CD14-positive monocyte (primary cell): ENCODE results near the gene HMGXB4. TPM values are rescaled to one million over a fixed set of nuclear protein-coding genes. Genes with fewer than 3 reads are reported as not detected.

Experiments
- DNase-seq, 3 donors: peaks; one replicate each; pipeline ENCODE4 v3.0.0-alpha.2; 2011 to 2022
- H2AFZ ChIP-seq: 2 replicates; pipeline ENCODE4 v1.6.0; 2012; ENCODE audit warnings: mild to moderate bottlenecking, low read depth, low read length, inconsistent platforms; ENCODE audit not compliant: insufficient read depth, poor library complexity, severe bottlenecking
- H3K27ac ChIP-seq, 2 donors: 1 replicate in 1 of 2; 2 replicates in 1 of 2; pipeline ENCODE4 v1.5.1; 2012 to 2013; ENCODE audit warnings: low read length in 2 of 2, control low read depth in 1 of 2, inconsistent platforms in 1 of 2, low read depth in 1 of 2, mild to moderate bottlenecking in 1 of 2
- H3K27me3 ChIP-seq, 2 donors: one replicate each; pipeline versions ENCODE4 v1.6.0 to v1.6.1; 2011 to 2013; ENCODE audit warnings: low read length in 2 of 2; ENCODE audit not compliant: control insufficient read depth in 2 of 2, insufficient read depth in 2 of 2
- H3K36me3 ChIP-seq, 2 donors: replicated peaks in 1 of 2; 1 replicate in 1 of 2; 2 replicates in 1 of 2; pipeline versions ENCODE4 v1.5.1 to v1.6.1; 2012 to 2013; ENCODE audit warnings: low read length in 2 of 2, control low read depth in 1 of 2, inconsistent platforms in 1 of 2, mild to moderate bottlenecking in 1 of 2; ENCODE audit not compliant: insufficient read depth in 2 of 2, control insufficient read depth in 1 of 2
- H3K4me1 ChIP-seq, 2 donors: 1 replicate in 1 of 2; 2 replicates in 1 of 2; pipeline versions ENCODE4 v1.5.1 to v1.6.1; 2012 to 2013; ENCODE audit warnings: low read length in 2 of 2, control low read depth in 1 of 2, inconsistent platforms in 1 of 2, mild to moderate bottlenecking in 1 of 2, moderate library complexity in 1 of 2; ENCODE audit not compliant: insufficient read depth in 2 of 2, control insufficient read depth in 1 of 2
- H3K4me2 ChIP-seq: replicated peaks from 2 replicates; pipeline ENCODE3; 2012; ENCODE audit warnings: low read length, moderate library complexity, mild to moderate bottlenecking; ENCODE audit not compliant: poor library complexity, severe bottlenecking; ENCODE audit errors: extremely low read depth
- H3K4me3 ChIP-seq, 3 experiments: fragments of 200-600 bp in 1 of 3; sonication (generic) in 1 of 3; replicated peaks in 1 of 3; 1 replicate in 2 of 3; 2 replicates in 1 of 3; pipeline ENCODE4 v1.5.1; 2011 to 2013; ENCODE audit warnings: low read length in 3 of 3, mild to moderate bottlenecking in 3 of 3, control low read depth in 2 of 3, low read depth in 2 of 3, inconsistent platforms in 1 of 3, moderate library complexity in 1 of 3
- H3K79me2 ChIP-seq: 2 replicates; pipeline ENCODE4 v1.6.0; 2012; ENCODE audit warnings: mild to moderate bottlenecking, control low read depth, inconsistent platforms, low read length, moderate library complexity; ENCODE audit not compliant: insufficient read depth
- H3K9ac ChIP-seq: 2 replicates; pipeline ENCODE4 v1.6.0; 2017; ENCODE audit warnings: low read length, mild to moderate bottlenecking; ENCODE audit not compliant: insufficient read depth, poor library complexity, severe bottlenecking
- H3K9me3 ChIP-seq, 2 donors: replicated peaks in 1 of 2; 1 replicate in 1 of 2; 2 replicates in 1 of 2; pipeline versions ENCODE4 v1.5.1 to v1.6.1; 2012 to 2013; ENCODE audit warnings: low read length in 2 of 2, control low read depth in 1 of 2; ENCODE audit not compliant: control insufficient read depth in 1 of 2, insufficient read depth in 1 of 2
- H4K20me1 ChIP-seq: 2 replicates; pipeline ENCODE4 v1.6.0; 2012; ENCODE audit warnings: mild to moderate bottlenecking, low read length, control low read depth, moderate library complexity; ENCODE audit not compliant: insufficient read depth
- H3K27ac Mint-ChIP-seq, 7 donors: one replicate each; pipeline ENCODE4 v1.8.0; 2020; ENCODE audit warnings: mild to moderate bottlenecking in 7 of 7, mixed read lengths in 7 of 7, moderate library complexity in 6 of 7, inconsistent platforms in 2 of 7
- H3K27me3 Mint-ChIP-seq, 3 donors: one replicate each; pipeline ENCODE4 v1.8.0; 2021 to 2022; ENCODE audit warnings: low read depth in 3 of 3, mild to moderate bottlenecking in 3 of 3, mixed read lengths in 3 of 3, moderate library complexity in 3 of 3, inconsistent platforms in 1 of 3
- H3K36me3 Mint-ChIP-seq, 2 donors: one replicate each; pipeline ENCODE4 v1.8.0; 2020; ENCODE audit warnings: mixed read lengths in 2 of 2, inconsistent platforms in 1 of 2, mild to moderate bottlenecking in 1 of 2
- H3K4me1 Mint-ChIP-seq: one replicate; pipeline ENCODE4 v1.8.0; 2020; ENCODE audit warnings: mild to moderate bottlenecking, mixed read lengths
- H3K4me3 Mint-ChIP-seq, 2 donors: one replicate each; pipeline ENCODE4 v1.8.0; 2020; ENCODE audit warnings: mild to moderate bottlenecking in 2 of 2, mixed read lengths in 2 of 2, moderate library complexity in 1 of 2
- H3K9me3 Mint-ChIP-seq, 7 donors: one replicate each; pipeline ENCODE4 v1.8.0; 2020 to 2022; ENCODE audit warnings: mixed read lengths in 7 of 7, mild to moderate bottlenecking in 6 of 7, moderate library complexity in 6 of 7, inconsistent platforms in 2 of 7
- CTCF ChIP-seq: fragments of 200-600 bp; IDR thresholded peaks from one replicate; pipeline ENCODE4 v1.8.0; 2022; ENCODE audit warnings: antibody characterized with exemption, mild to moderate bottlenecking
- WGBS: methylation state at CpG from one replicate; pipeline ENCODE4 v1.1.5; 2013; ENCODE audit warnings: missing lambda C conversion rate; ENCODE audit not compliant: insufficient coverage; 5-methylcytosine and 5-hydroxymethylcytosine counted together
- intact Hi-C, 2 donors: fragments of 100-400 bp; cut with micrococcal nuclease; formaldehyde crosslinking; loops; one replicate each; pipeline versions ENCODE4 v1.15.0 to v1.15.1; 2023
- polyA plus RNA-seq, 3 donors: library from polyadenylated mRNA; depleted of rRNA in 1 of 3; unstranded in 2 of 3; stranded (reverse) in 1 of 3; fragments of 300-500 nt in 2 of 3; fragments of >200 nt in 1 of 3; fragmentation: Illumina TruSeq in 2 of 3; gene quantifications; 1 replicate in 2 of 3; 2 replicates in 1 of 3; pipeline ENCODE4 v1.2.3, GENCODE V29; 2012 to 2021

Gene HMGXB4
- polyA plus RNA-seq, 3 donors, result 6.3 to 11.4 (median 8.1) TPM

GRCh38 chr22:35342390-35342789 is 85.1 kb downstream of the HMGXB4 start:
- no peak overlapping the region for H3K4me2 ChIP-seq
- no peaks in the 10 kb centered on the region for H3K4me1 ChIP-seq
- no peak overlapping the region for H3K4me3 ChIP-seq
- WGBS, result 100% methylated on average over 4 of the region's 4 CpGs
- peaks cover 0 to 4% (median under 1%) of the 10 kb centered on the region in 3 donors for H3K27me3 Mint-ChIP-seq
- no peak for TF ChIP-seq CTCF
- no peaks in the 10 kb centered on the region for H3K9me3 Mint-ChIP-seq
- intact Hi-C loops, result loop anchor here in 1 of 2 donors (10.0 kb wide), 1 partner anchor 202 kb away; the partner anchor contains the start of gene RASD2
- no peaks in the 10 kb centered on the region for H3K4me1 Mint-ChIP-seq
- H3K27ac Mint-ChIP-seq, result no peak overlapping the region
- peaks cover 96 to 100% of the 10 kb centered on the region in 2 donors for H3K36me3 ChIP-seq
- no peak for DNase-seq
- no peaks in the 10 kb centered on the region for H3K79me2 ChIP-seq
- no peaks in the 10 kb centered on the region for H3K27me3 ChIP-seq
- no peak overlapping the region for H3K4me3 Mint-ChIP-seq
- H2AFZ ChIP-seq, result no peak overlapping the region
- H3K27ac ChIP-seq, result no peak overlapping the region
- H3K36me3 Mint-ChIP-seq, result peaks cover 18 to 61% of the 10 kb centered on the region in 2 donors
- H3K9me3 ChIP-seq, result no peaks in the 10 kb centered on the region
- peaks cover 41% of the 10 kb centered on the region for H4K20me1 ChIP-seq
- no peak overlapping the region for H3K9ac ChIP-seq

GRCh38 chr22:35343664-35344550 is 86.6 kb downstream of the HMGXB4 start:
- Mint-ChIP-seq H3K4me1 (peaks cover 3% of the 10 kb centered on the region), H3K27me3 (peaks cover 0 to 4% (median 2%) of the 10 kb centered on the region in 3 donors), H3K27ac (no peak overlapping the region), H3K9me3 (no peaks in the 10 kb centered on the region), H3K36me3 (peaks cover 7 to 57% of the 10 kb centered on the region in 2 donors), H3K4me3 (no peak overlapping the region)
- intact Hi-C loops, result loop anchor here in 1 of 2 donors (10.0 kb wide), 1 partner anchor 201 kb away; the partner anchor contains the start of gene RASD2
- Histone ChIP-seq H3K36me3 (peaks cover 87 to 96% of the 10 kb centered on the region in 2 donors), H3K4me3 (no peak overlapping the region), H3K4me1 (no peaks in the 10 kb centered on the region), H3K79me2 (no peaks in the 10 kb centered on the region), H3K9ac (no peak overlapping the region), H3K4me2 (no peak overlapping the region), H4K20me1 (peaks cover 41% of the 10 kb centered on the region), H3K27me3 (no peaks in the 10 kb centered on the region), H3K9me3 (no peaks in the 10 kb centered on the region), H3K27ac (no peak overlapping the region), H2AFZ (no peak overlapping the region)
- DNase-seq, result no peak
- no peak for TF ChIP-seq CTCF
- WGBS, result 98% methylated on average over 26 of the region's 26 CpGs
